ENCODE measurements around the gene TESK2. TPM values are rescaled to one million over a fixed set of nuclear protein-coding genes. Genes with fewer than 3 reads are reported as not detected.

The TESK2 gene
- total RNA-seq, 3 donors from 2014 or later (not counting 1 experiment from before 2014, with no cell fraction given), result 5.1 to 7.4 (median 6.0) TPM

- Histone ChIP-seq H3K36me3 (ENCODE audit: control insufficient read depth, insufficient read depth, low read length) (no peaks in the 10 kb centered on the region), H3K27me3 (ENCODE audit: control insufficient read depth, insufficient read depth, low read length) (no peaks in the 10 kb centered on the region), H3K4me1 (ENCODE audit: control insufficient read depth, insufficient read depth, low read length) (no peaks in the 10 kb centered on the region), H3K9me3 (ENCODE audit: control insufficient read depth, insufficient read depth, low read length) (no peaks in the 10 kb centered on the region), H3K4me3 (ENCODE audit: low read length) (no peak overlapping the region), H3K27ac (ENCODE audit: low read length) (no peak overlapping the region)
- intact Hi-C loops (cut with micrococcal nuclease), result no loop called here
- ATAC-seq (no peak), DNase-seq (no peak)
- Mint-ChIP-seq H3K4me1 (peaks cover 0 to 4% of the 10 kb centered on the region in 2 donors), H3K27ac (no peak overlapping the region), H3K36me3 (no peaks in the 10 kb centered on the region), H3K4me3 (no peak overlapping the region), H3K9me3 (no peaks in the 10 kb centered on the region), H3K27me3 (ENCODE audit: low read depth in 2 of 2) (no peaks in the 10 kb centered on the region)
- 97% methylated on average over 4 of the region's 4 CpGs for WGBS (ENCODE audit: insufficient coverage)
- TF ChIP-seq, protein P1, sequence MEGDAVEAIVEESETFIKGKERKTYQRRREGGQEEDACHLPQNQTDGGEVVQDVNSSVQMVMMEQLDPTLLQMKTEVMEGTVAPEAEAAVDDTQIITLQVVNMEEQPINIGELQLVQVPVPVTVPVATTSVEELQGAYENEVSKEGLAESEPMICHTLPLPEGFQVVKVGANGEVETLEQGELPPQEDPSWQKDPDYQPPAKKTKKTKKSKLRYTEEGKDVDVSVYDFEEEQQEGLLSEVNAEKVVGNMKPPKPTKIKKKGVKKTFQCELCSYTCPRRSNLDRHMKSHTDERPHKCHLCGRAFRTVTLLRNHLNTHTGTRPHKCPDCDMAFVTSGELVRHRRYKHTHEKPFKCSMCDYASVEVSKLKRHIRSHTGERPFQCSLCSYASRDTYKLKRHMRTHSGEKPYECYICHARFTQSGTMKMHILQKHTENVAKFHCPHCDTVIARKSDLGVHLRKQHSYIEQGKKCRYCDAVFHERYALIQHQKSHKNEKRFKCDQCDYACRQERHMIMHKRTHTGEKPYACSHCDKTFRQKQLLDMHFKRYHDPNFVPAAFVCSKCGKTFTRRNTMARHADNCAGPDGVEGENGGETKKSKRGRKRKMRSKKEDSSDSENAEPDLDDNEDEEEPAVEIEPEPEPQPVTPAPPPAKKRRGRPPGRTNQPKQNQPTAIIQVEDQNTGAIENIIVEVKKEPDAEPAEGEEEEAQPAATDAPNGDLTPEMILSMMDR (IDR thresholded peaks at IDR 0.05), result no peak
Observed at GRCh38 chr1:45356186-45356585, 134.8 kb downstream of the TESK2 start.

- H3K4me3 Mint-ChIP-seq, result no peak overlapping the region
- TF ChIP-seq, protein P1 (IDR thresholded peaks at IDR 0.05), result no peak
- H3K27ac Mint-ChIP-seq, result no peak overlapping the region
- H3K27me3 Mint-ChIP-seq (ENCODE audit: low read depth in 2 of 2), result no peaks in the 10 kb centered on the region
- WGBS (ENCODE audit: insufficient coverage), result 26% methylated on average over 2 of the region's 2 CpGs
- DNase-seq (no peak), ATAC-seq (no peak)
- intact Hi-C loops (cut with micrococcal nuclease), result no loop called here
- Histone ChIP-seq H3K9me3 (ENCODE audit: control insufficient read depth, insufficient read depth, low read length) (no peaks in the 10 kb centered on the region), H3K4me1 (ENCODE audit: control insufficient read depth, insufficient read depth, low read length) (no peaks in the 10 kb centered on the region), H3K27me3 (ENCODE audit: control insufficient read depth, insufficient read depth, low read length) (no peaks in the 10 kb centered on the region), H3K27ac (ENCODE audit: low read length) (no peak overlapping the region), H3K36me3 (ENCODE audit: control insufficient read depth, insufficient read depth, low read length) (no peaks in the 10 kb centered on the region), H3K4me3 (ENCODE audit: low read length) (no peak overlapping the region)
- H3K9me3 Mint-ChIP-seq, result no peaks in the 10 kb centered on the region
- peaks cover 0 to 4% of the 10 kb centered on the region in 2 donors for H3K4me1 Mint-ChIP-seq
- no peaks in the 10 kb centered on the region for H3K36me3 Mint-ChIP-seq
Observed at GRCh38 chr1:45355683-45356082, 135.3 kb downstream of the TESK2 start.

GRCh38 chr1:45354838-45355237 is 136.1 kb downstream of the TESK2 start:
- Histone ChIP-seq H3K4me3 (ENCODE audit: low read length) (no peak overlapping the region), H3K9me3 (ENCODE audit: control insufficient read depth, insufficient read depth, low read length) (no peaks in the 10 kb centered on the region), H3K27ac (ENCODE audit: low read length) (no peak overlapping the region), H3K27me3 (ENCODE audit: control insufficient read depth, insufficient read depth, low read length) (no peaks in the 10 kb centered on the region), H3K36me3 (ENCODE audit: control insufficient read depth, insufficient read depth, low read length) (no peaks in the 10 kb centered on the region), H3K4me1 (ENCODE audit: control insufficient read depth, insufficient read depth, low read length) (no peaks in the 10 kb centered on the region)
- no peaks in the 10 kb centered on the region for H3K9me3 Mint-ChIP-seq
- no peak for ATAC-seq
- intact Hi-C loops (cut with micrococcal nuclease), result no loop called here
- H3K4me1 Mint-ChIP-seq, result peaks cover 0 to 1% of the 10 kb centered on the region in 2 donors
- no peak overlapping the region for H3K4me3 Mint-ChIP-seq
- no peaks in the 10 kb centered on the region for H3K36me3 Mint-ChIP-seq
- no peak overlapping the region for H3K27ac Mint-ChIP-seq
- 98% methylated on average over 4 of the region's 4 CpGs for WGBS (ENCODE audit: insufficient coverage)
- no peaks in the 10 kb centered on the region for H3K27me3 Mint-ChIP-seq (ENCODE audit: low read depth in 2 of 2)
- DNase-seq, result no peak
- TF ChIP-seq, protein P1 (IDR thresholded peaks at IDR 0.05), result no peak

- WGBS (ENCODE audit: insufficient coverage), result 45% methylated on average over 1 of the region's 2 CpGs
- intact Hi-C loops (cut with micrococcal nuclease), result no loop called here
Observed at GRCh38 chr1:45353685-45354084, 137.3 kb downstream of the TESK2 start.

More at GRCh38 chr1:45353685-45354084, 137.3 kb downstream of the TESK2 start:
- H3K27ac ChIP-seq (ENCODE audit: low read length), result no peak overlapping the region
- H3K27ac Mint-ChIP-seq, result no peak overlapping the region
- DNase-seq (no peak), ATAC-seq (no peak)
- no peaks in the 10 kb centered on the region for H3K27me3 ChIP-seq (ENCODE audit: control insufficient read depth, insufficient read depth, low read length)
- TF ChIP-seq, protein P1 (IDR thresholded peaks at IDR 0.05), result no peak
- no peaks in the 10 kb centered on the region for H3K27me3 Mint-ChIP-seq (ENCODE audit: low read depth in 2 of 2)
- no peaks in the 10 kb centered on the region for H3K36me3 ChIP-seq (ENCODE audit: control insufficient read depth, insufficient read depth, low read length)
- no peaks in the 10 kb centered on the region for H3K4me1 ChIP-seq (ENCODE audit: control insufficient read depth, insufficient read depth, low read length)
- no peak overlapping the region for H3K4me3 Mint-ChIP-seq
- H3K4me3 ChIP-seq (ENCODE audit: low read length), result no peak overlapping the region
- H3K36me3 Mint-ChIP-seq, result no peaks in the 10 kb centered on the region
- no peaks in the 10 kb centered on the region for H3K9me3 Mint-ChIP-seq
- H3K4me1 Mint-ChIP-seq, result no peaks in the 10 kb centered on the region
- H3K9me3 ChIP-seq (ENCODE audit: control insufficient read depth, insufficient read depth, low read length), result no peaks in the 10 kb centered on the region
